Bone marrow (tissue), 2 donors: ENCODE results near the gene NINL.
"Not testable (repeated sequence)": the region's sequence is repeated elsewhere in the genome, so short reads cannot be mapped to it uniquely, and the experiment has no call there.

ENCODE experiments used
- DNase-seq, 2 donors: peaks; one replicate each; lab custom pipeline; 2025; lab: John Stamatoyannopoulos, UW

Gene NINL

GRCh38 chr20:25592135-25592852, 7.0 kb upstream of the NINL start:
- no peak for DNase-seq

DNA sequence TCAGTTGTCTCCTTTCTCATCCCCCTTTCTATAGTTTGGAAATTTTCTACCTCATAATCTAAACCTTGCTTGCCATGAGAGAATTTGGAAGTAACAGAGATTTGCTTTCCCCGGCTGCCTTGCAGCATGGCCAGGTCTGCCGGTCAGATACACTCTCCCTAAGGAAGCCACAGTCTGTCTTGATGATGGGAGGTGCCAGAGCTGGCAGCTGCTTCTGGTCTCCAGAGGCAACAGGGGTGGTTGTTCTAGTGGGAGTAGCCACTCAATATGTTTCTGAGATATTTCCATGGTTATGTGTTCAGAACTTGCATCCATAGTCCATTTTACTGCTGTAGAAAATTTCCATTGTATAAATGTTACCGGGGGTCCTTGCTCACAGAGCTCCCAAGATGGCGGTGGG, 5.4 kb upstream of the NINL start:
- DNase-seq = not testable (repeated sequence)

DNA sequence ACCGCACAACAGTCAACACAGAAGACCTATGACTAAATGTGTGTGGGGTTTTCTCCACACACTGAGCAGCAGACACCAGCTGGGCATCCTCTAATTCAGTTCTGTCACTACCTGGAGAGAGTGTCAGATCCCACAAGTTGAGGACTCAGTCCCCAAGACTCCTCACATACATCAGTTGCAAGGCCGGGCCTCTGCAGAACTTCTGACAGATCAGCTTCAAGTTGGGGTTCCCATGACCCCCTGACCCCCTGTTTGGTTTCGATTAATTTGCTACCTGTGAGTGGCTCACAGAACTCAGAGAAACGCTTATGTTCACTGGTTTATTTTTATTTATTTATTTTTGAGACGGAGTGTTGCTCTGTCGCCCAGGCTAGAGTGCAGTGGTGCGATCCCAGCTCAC, 3.2 kb upstream of the NINL start:
- no peak for DNase-seq

- DNase-seq = no peak
Measured at GRCh38 chr20:25587536-25587935, 2.2 kb upstream of the NINL start.

DNA sequence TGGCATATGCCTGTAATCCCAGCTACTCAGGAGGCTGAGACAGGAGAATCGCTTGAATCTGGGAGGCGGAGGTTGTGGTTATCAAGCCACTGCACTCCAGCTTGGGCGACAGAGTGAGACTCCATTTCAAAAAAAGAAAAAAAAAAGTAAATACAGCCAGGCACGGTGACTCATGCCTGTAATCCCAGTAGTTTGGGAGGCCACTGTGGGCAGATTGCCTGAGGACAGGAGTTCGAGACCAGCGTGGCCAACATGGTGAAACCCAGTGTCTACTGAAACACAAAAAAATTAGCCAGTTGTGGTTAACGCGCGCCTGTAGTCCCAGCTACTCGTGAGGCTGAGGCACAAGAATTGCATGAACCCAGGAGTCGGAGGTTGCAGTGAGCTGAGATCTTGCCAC, 1.5 kb upstream of the NINL start:
- no peak for DNase-seq

GRCh38 chr20:25583607-25584006, 1.7 kb downstream of the NINL start:
- not testable (repeated sequence) for DNase-seq

GRCh38 chr20:25580711-25581110, 4.6 kb downstream of the NINL start:
- DNase-seq = no peak

DNA sequence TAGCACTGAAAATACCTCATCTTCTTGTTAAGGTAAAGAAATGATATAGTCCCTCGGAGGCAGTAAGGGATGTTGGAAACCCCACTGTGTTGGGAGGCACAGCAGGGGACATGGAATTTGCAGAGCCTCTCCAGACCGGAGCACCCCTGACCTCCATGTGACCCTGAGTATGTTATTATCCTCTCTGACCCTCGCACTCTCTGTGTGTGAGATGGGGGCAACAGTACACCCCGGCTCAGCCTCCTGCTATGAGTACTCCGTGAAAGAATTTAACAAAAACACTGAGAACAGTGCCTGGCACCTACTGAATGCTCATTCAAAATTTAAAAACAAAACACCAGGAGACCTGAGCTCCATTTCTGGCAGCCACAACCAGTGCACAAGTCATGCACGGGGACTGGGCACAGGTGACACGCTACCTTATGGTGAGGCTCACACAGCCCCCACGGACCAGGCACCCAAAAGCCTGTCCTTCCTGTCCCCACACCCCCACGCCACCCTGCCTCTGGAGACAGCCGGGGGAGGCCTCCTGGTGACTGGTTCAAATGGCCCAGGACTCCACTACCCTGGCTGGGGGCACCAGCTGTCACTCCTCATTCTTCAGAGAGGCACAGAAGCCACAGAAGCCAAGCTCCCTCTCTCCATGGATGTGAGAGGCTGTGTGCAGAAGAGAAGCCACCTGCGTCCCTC, 6.1 kb downstream of the NINL start:
- no peak for DNase-seq

- no peak for DNase-seq
Measured at GRCh38 chr20:25576783-25577530, 8.4 kb downstream of the NINL start.

DNA sequence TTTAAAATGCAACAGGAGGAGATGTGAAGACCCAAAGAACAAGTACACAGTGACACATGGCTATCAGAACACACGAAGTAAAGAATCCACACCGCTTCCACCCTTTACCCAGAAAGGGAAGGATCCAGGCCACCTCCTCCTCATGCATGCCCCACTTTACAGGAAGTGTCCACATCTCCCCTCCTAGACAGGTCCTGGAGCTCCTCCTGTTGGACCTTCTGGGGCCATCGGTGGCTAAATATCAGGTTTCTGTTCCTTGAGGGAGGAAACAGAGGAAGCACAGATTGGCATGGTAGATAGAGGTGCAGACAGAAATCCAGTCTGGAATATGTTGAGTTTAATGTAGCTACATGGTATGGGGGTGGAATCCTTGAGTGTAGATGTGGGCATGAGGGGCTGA, 10.9 kb downstream of the NINL start:
- DNase-seq = no peak

GRCh38 chr20:25573288-25574251, 11.8 kb downstream of the NINL start:
- DNase-seq = no peak

DNA sequence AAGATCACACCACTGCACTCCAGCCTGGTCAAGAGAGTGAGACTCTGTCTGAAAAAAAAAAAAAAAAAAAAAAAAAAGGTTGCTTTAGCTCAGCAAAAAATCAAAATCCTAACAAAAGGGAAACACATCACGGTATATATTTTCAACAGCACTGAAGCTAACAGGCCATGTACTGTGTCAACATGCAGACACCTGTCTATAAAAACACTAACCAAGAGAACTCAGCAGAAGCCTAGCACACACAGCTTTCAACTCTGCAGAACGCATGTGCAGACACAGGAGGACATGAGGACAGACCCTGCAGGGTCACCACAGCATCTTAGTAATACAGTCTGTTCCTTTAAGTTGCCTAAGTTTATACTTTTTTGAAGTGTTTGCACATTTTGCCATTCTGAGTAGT, 13.5 kb downstream of the NINL start:
- no peak for DNase-seq

DNA sequence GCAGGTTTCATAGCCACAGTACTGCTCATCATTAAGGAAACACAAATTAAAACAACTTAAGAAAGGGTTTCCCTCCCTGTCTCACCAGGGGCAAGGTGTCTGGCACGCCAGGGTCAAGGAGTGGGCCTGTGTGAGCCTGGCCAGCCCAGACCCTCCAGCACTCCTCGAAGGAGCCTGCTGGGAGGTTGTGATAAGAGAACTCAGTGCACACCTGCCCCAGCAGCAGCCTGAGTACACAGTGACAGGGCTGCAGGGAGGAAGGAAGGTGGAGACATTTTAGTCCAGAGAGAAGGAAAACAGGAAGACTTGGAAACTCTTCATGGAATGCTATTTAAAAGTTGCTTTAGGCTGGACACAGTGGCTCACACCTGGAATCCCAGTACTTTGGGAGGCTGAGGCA, 14.1 kb downstream of the NINL start:
- no peak for DNase-seq

- no peak for DNase-seq
Measured at GRCh38 chr20:25570148-25570530, 15.2 kb downstream of the NINL start.

DNA sequence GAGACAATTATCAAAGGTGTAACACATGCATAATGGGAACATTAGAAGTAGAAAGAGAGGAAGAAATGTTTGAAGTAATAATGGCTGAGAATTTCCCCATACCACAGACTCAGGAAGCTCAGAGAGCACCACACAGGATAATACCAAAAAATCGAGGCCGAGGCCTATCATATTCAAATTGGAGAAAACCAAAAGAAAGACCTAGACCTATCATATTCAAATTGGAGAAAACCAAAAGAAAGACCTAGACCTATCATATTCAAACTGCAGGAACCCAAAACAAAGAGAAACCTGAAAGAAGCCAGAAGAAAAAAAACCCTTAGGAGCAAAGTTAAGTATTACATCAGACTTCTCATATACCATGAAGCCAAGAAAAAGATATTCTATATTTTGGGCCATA, 18.0 kb downstream of the NINL start:
- DNase-seq = no peak

DNA sequence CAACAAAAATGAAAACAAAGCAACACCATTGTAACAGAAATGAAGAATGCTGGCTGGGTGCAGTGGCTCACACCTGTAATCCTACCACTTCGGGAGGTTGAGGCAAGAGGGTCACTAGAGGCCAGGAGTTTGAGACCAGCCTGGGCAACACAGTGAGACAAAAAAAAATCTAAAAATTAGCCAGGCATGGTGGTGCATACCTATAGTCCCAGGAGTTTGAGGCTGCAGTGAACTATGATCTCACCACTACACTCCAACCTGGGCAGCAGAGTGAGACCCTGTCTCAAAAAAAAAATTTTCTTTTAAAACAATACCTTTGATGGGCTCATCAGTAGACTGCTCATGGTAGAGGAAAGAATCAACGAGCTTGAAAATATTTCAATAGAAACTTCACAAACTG, 18.5 kb downstream of the NINL start:
- no peak for DNase-seq

- no peak for DNase-seq
Measured at GRCh38 chr20:25565578-25566157, 19.7 kb downstream of the NINL start.

DNA sequence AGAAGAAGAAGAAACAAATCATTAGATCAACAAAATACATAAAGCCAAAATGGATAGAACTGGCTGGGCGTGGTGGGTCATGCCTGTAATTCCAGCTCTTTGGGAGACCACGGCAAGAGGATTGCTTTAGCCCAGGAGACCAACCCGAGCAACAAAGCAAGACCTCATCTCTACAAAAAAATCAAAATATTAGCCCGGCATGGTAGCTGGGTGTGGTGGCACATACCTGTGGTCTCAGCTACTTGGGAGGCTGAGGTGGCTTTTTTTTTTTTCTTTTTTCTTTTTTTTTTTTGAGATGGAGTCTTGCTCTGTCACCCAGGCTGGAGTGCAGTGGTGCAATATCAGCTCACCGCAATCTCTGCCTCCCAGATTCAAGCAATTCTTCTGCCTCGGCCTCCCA, 21.5 kb downstream of the NINL start:
- DNase-seq = no peak

GRCh38 chr20:25563362-25563761, 22.0 kb downstream of the NINL start:
- DNase-seq = no peak

DNA sequence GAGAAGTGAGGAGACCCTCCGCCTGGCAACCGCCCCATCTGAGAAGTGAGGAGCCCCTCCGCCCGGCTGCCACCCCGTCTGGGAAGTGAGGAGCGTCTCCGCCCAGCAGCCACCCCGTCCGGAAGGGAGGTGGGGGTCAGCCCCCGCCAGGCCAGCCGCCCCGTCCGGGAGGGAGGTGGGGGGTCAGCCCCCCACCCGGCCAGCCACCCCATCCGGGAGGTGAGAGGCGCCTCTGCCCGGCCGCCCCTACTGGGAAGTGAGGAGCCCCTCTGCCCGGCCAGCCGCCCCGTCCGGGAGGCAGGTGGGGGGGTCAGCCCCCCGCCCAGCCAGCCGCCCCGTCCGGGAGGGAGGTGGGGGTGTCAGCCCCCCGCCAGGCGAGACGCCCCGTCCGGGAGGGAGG, 23.6 kb downstream of the NINL start:
- not testable (repeated sequence) for DNase-seq

GRCh38 chr20:25553819-25554296, 31.5 kb downstream of the NINL start:
- no peak for DNase-seq
